LNCAP (cell line): ENCODE measurements around the gene ELOVL7.

Source experiments
- CTCF ChIP-seq: fragments of 450-650 bp; IDR thresholded peaks from 2 replicates; pipeline ENCODE4 v1.5.1; 2017; ENCODE audit warnings: mild to moderate bottlenecking

The ELOVL7 gene

GRCh38 chr5:60843936-60844905 lies at the start of gene ELOVL7:
Gene ELOVL7, minus strand, starts transcription at chr5:60844269. Its CDS starts 56,872 bp downstream, at chr5:60787397.
- peak; percentile 54 for TF ChIP-seq CTCF

DNA sequence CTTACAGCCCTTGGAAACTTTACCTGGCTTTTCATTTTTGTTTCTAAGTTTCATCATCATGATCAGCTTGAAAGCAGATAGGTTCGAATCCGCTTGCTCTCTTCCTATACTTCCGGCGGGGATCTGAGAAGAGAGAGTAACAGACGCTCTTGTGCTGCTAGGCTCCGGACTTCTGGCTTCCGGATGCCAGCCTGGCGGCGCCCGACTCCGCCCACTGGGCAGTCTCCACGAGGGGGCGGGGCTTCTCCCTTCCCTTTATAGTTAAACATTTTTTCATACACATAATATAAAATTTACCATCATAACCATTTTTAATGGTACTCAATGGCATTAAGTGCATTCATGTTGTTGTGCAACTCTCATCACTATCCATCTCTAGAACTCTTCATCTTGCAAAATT lies 49.5 kb upstream of the ELOVL7 start:
- no peak for TF ChIP-seq CTCF

- no peak for TF ChIP-seq CTCF
Observed at GRCh38 chr5:60891667-60892066, 47.6 kb upstream of the ELOVL7 start.

- TF ChIP-seq CTCF = no peak
Observed at GRCh38 chr5:60888359-60889061, 44.4 kb upstream of the ELOVL7 start.

- TF ChIP-seq CTCF = no peak
Observed at GRCh38 chr5:60887746-60888145, 43.7 kb upstream of the ELOVL7 start.

DNA sequence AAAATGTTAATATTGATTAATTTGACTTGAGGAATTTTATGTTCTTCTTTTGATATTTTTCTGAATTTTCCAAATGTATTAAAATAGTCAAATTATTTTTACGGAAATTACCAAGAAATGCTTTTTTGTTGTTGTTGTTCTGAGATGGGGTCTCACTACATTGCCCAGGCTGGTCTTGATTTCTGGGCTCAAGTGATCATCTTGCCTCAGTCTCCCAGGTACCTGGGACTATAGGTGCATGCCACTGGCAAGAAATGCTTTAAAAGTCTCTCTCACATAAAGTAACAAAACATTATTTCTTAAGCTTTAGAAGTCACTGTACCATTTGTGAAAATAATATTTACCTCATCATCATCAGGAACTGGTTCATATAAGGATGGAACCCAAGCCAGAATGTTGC lies 43.0 kb upstream of the ELOVL7 start:
- no peak for TF ChIP-seq CTCF

- no peak for TF ChIP-seq CTCF
Observed at GRCh38 chr5:60886158-60886557, 42.1 kb upstream of the ELOVL7 start.
